Stomach smooth muscle (tissue), 2 donors: Measurements from ENCODE around the gene RAD51B.
"Not testable (repeated sequence)": the region's sequence is repeated elsewhere in the genome, so short reads cannot be mapped to it uniquely, and the experiment has no call there.

ENCODE experiments used
- H3K27ac ChIP-seq: one replicate; pipeline ENCODE4 v1.7.0; 2013; ENCODE audit warnings: mild to moderate bottlenecking, low read length, inconsistent platforms
- H3K27me3 ChIP-seq, 2 donors: one replicate each; pipeline ENCODE4 v1.7.0; 2013; ENCODE audit warnings: low read length in 2 of 2; ENCODE audit not compliant: insufficient read depth in 2 of 2, control insufficient read depth in 1 of 2
- H3K36me3 ChIP-seq, 2 donors: one replicate each; pipeline ENCODE4 v1.7.0; 2013; ENCODE audit warnings: low read length in 2 of 2; ENCODE audit not compliant: control insufficient read depth in 2 of 2, insufficient read depth in 2 of 2
- H3K4me1 ChIP-seq: one replicate; pipeline ENCODE4 v1.7.0; 2013; ENCODE audit warnings: low read length; ENCODE audit not compliant: control insufficient read depth, insufficient read depth
- H3K4me3 ChIP-seq, 2 donors: one replicate each; pipeline ENCODE4 v1.7.0; 2013; ENCODE audit warnings: low read length in 2 of 2
- H3K9ac ChIP-seq, 2 donors: one replicate each; pipeline ENCODE4 v1.7.0; 2013; ENCODE audit warnings: low read length in 2 of 2, mild to moderate bottlenecking in 1 of 2
- H3K9me3 ChIP-seq, 2 donors: one replicate each; pipeline ENCODE4 v1.7.0; 2013; ENCODE audit warnings: low read length in 2 of 2; ENCODE audit not compliant: control insufficient read depth in 2 of 2
- donor health status: healthy.
- donor health status: Pancreatic carcinoma.

RAD51B gene

DNA sequence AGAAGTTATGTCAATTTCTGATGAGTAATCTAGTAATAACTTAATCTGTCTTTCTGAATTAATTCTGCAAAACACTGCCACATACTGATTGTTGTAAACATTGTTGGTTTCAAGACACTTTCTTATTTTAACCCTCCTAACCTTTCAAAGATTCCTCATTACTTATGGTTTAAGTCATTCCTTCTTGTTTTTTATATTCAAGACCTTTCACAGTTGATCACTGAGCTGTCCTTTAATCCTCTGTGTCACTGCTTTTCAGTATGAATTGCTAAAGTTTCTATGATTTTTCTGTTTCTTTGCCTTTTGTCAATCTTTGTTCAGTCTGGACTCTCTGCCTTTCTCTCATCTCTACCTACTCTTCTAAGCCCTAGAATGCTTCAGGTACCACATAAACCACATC is 164.7 kb downstream of the RAD51B start:
- Histone ChIP-seq H3K27ac (no peak overlapping the region), H3K4me1 (no peaks in the 10 kb centered on the region), H3K4me3 (no peak overlapping the region), H3K9me3 (no peaks in the 10 kb centered on the region), H3K27me3 (no peaks in the 10 kb centered on the region), H3K36me3 (no peaks in the 10 kb centered on the region), H3K9ac (no peak overlapping the region)

- Histone ChIP-seq H3K27me3 (no peaks in the 10 kb centered on the region), H3K9me3 (no peaks in the 10 kb centered on the region), H3K36me3 (no peaks in the 10 kb centered on the region), H3K9ac (no peak overlapping the region), H3K4me3 (no peak overlapping the region), H3K4me1 (no peaks in the 10 kb centered on the region), H3K27ac (no peak overlapping the region)
Observed at GRCh38 chr14:67986131-67986841, 166.7 kb downstream of the RAD51B start.

GRCh38 chr14:67987606-67988005 is 168.0 kb downstream of the RAD51B start:
- Histone ChIP-seq H3K4me1 (no peaks in the 10 kb centered on the region), H3K9me3 (no peaks in the 10 kb centered on the region), H3K9ac (peak overlapping the region in 1 of 2 donors; percentile 13), H3K27me3 (no peaks in the 10 kb centered on the region), H3K27ac (peak overlapping the region; percentile 33), H3K36me3 (no peaks in the 10 kb centered on the region), H3K4me3 (peak overlapping the region; percentile 3 to 13)

- H3K27me3 ChIP-seq, H3K36me3 ChIP-seq, H3K9ac ChIP-seq, H3K9me3 ChIP-seq, H3K4me1 ChIP-seq: not testable (repeated sequence)
- peak overlapping the region; percentile 3 to 13 for H3K4me3 ChIP-seq
- peak overlapping the region; percentile 33 for H3K27ac ChIP-seq
Observed at GRCh38 chr14:67988210-67988609, 168.6 kb downstream of the RAD51B start.

DNA sequence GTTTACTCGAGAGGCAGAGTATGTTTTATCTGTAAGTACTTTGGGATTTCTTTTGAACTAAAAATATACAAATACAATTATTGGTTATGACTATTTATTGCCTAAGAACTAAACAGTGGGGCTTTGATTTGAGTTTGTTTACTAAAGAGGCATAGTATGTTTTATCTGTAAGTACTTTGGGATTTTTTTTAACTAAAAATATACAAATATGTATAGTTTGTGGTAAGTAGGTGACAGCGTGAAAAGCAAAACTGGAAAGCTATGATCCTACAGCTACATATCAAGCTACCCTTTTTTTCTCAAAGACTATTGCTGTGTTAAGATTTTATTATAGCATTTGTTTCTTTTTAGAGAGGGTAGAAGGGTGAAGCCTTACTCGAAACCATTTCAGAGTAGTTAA is 171.0 kb downstream of the RAD51B start:
- Histone ChIP-seq H3K27ac (no peak overlapping the region), H3K9me3 (no peaks in the 10 kb centered on the region), H3K4me1 (no peaks in the 10 kb centered on the region), H3K4me3 (no peak overlapping the region), H3K27me3 (no peaks in the 10 kb centered on the region), H3K9ac (no peak overlapping the region), H3K36me3 (no peaks in the 10 kb centered on the region)

GRCh38 chr14:67994531-67994930 is 175.0 kb downstream of the RAD51B start:
- H3K4me3 ChIP-seq, result no peak overlapping the region
- H3K27ac ChIP-seq, result no peak overlapping the region
- H3K9me3 ChIP-seq, result no peaks in the 10 kb centered on the region
- no peaks in the 10 kb centered on the region for H3K4me1 ChIP-seq
- no peak overlapping the region for H3K9ac ChIP-seq
- H3K36me3 ChIP-seq, result no peaks in the 10 kb centered on the region
- no peaks in the 10 kb centered on the region for H3K27me3 ChIP-seq

GRCh38 chr14:67996235-67996634 is 176.7 kb downstream of the RAD51B start:
- Histone ChIP-seq H3K9me3 (no peaks in the 10 kb centered on the region), H3K36me3 (no peaks in the 10 kb centered on the region), H3K4me3 (no peak overlapping the region), H3K4me1 (no peaks in the 10 kb centered on the region), H3K27me3 (no peaks in the 10 kb centered on the region), H3K9ac (no peak overlapping the region), H3K27ac (no peak overlapping the region)

- Histone ChIP-seq H3K27me3 (no peaks in the 10 kb centered on the region), H3K27ac (no peak overlapping the region), H3K4me1 (no peaks in the 10 kb centered on the region), H3K9me3 (no peaks in the 10 kb centered on the region), H3K9ac (no peak overlapping the region), H3K4me3 (no peak overlapping the region), H3K36me3 (no peaks in the 10 kb centered on the region)
Observed at GRCh38 chr14:67998834-67999233, 179.3 kb downstream of the RAD51B start.

DNA sequence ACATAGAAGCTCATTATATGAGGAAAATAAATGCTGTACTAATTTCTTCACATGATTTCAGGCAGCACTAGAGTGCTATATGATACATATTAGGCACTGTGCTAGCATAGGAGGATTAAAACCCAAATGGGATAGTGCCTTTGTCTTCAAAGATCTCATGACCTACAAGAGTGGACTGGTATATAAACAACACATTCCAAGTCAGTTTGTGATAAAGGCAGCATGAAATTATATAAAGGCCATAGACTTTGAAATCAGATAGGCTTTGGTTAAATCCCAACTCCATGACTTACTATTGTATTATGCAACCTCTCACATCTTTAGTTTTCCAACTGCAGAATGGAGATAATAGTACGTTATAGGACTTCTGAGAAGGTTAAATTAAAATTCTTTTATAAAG is 179.7 kb downstream of the RAD51B start:
- no peaks in the 10 kb centered on the region for H3K4me1 ChIP-seq
- no peaks in the 10 kb centered on the region for H3K36me3 ChIP-seq
- H3K27ac ChIP-seq, result no peak overlapping the region
- H3K9me3 ChIP-seq, result no peaks in the 10 kb centered on the region
- H3K9ac ChIP-seq, result no peak overlapping the region
- H3K27me3 ChIP-seq, result no peaks in the 10 kb centered on the region
- H3K4me3 ChIP-seq, result no peak overlapping the region

GRCh38 chr14:67999705-68000384 is 180.3 kb downstream of the RAD51B start:
- H3K9me3 ChIP-seq, result no peaks in the 10 kb centered on the region
- no peaks in the 10 kb centered on the region for H3K36me3 ChIP-seq
- H3K4me1 ChIP-seq, result no peaks in the 10 kb centered on the region
- H3K4me3 ChIP-seq, result no peak overlapping the region
- H3K9ac ChIP-seq, result no peak overlapping the region
- H3K27ac ChIP-seq, result no peak overlapping the region
- no peaks in the 10 kb centered on the region for H3K27me3 ChIP-seq

GRCh38 chr14:68000511-68000910 is 180.9 kb downstream of the RAD51B start:
- Histone ChIP-seq H3K9me3 (no peaks in the 10 kb centered on the region), H3K4me1 (no peaks in the 10 kb centered on the region), H3K9ac (no peak overlapping the region), H3K27ac (no peak overlapping the region), H3K27me3 (no peaks in the 10 kb centered on the region), H3K4me3 (no peak overlapping the region), H3K36me3 (no peaks in the 10 kb centered on the region)
